ENCODE results near the gene WDR6.

DNA sequence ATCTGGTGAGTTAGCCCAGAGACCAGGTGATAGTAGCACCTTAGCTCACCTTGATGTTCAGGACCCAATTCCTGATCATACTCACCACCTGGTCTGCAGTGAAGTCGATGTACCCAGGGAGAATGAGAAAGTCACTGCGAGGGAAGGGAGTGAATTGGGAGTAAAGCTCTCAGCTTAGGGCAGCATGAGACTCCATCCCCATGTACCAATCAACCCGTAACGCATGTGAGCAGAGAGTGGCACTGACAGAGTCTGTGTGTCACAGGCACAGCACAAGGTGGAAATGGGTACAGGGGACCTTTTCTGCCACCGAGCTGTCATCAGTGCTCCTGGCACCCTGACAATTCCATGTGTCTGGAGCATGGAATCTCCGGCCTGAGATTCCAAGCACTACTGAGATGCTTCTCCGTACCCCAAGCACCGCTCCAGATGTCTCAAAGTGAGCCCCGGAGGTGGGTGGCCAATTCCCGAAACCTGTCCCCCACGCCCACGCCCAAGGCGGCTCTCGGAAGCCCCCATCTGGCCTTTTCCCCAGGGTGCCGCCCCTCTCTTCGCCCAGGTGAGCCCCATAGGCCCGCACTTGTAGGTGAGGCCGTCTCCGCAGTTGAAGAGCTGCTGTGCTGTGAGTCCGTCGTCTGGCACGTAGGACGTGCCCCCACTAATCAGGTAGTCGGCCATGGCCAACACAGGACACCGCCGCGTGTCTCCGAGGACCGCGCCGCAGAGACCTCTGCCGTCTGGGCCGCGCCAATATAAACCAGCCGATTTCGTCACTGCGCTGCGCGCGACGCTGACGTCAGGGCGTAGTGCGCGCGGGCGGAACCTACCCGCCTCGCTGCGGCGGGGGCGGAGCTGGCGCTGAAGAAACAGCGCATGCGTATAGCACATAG lies 21.7 kb downstream of the WDR6 start, which contains the start of gene IMPDH2:
- TF ChIP-seq SP1 (CRISPR knock-in tag; conservative IDR thresholded peaks at IDR 0.05) = peak; percentile 94
- TF ChIP-seq, protein P1, sequence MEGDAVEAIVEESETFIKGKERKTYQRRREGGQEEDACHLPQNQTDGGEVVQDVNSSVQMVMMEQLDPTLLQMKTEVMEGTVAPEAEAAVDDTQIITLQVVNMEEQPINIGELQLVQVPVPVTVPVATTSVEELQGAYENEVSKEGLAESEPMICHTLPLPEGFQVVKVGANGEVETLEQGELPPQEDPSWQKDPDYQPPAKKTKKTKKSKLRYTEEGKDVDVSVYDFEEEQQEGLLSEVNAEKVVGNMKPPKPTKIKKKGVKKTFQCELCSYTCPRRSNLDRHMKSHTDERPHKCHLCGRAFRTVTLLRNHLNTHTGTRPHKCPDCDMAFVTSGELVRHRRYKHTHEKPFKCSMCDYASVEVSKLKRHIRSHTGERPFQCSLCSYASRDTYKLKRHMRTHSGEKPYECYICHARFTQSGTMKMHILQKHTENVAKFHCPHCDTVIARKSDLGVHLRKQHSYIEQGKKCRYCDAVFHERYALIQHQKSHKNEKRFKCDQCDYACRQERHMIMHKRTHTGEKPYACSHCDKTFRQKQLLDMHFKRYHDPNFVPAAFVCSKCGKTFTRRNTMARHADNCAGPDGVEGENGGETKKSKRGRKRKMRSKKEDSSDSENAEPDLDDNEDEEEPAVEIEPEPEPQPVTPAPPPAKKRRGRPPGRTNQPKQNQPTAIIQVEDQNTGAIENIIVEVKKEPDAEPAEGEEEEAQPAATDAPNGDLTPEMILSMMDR (IDR thresholded peaks at IDR 0.05) = no peak
- TF ChIP-seq, protein P2, sequence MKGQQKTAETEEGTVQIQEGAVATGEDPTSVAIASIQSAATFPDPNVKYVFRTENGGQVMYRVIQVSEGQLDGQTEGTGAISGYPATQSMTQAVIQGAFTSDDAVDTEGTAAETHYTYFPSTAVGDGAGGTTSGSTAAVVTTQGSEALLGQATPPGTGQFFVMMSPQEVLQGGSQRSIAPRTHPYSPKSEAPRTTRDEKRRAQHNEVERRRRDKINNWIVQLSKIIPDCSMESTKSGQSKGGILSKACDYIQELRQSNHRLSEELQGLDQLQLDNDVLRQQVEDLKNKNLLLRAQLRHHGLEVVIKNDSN (CRISPR knock-in tag; IDR thresholded peaks at IDR 0.05) = no peak
- TF ChIP-seq CREM (CRISPR knock-in tag; IDR thresholded peaks at IDR 0.05) = peak; percentile 96
- TF ChIP-seq KAT7 (CRISPR knock-in tag; IDR thresholded peaks at IDR 0.05; ENCODE audit: borderline replicate concordance) = no peak
- TF ChIP-seq FOXK1 (CRISPR knock-in tag; IDR thresholded peaks at IDR 0.05) = peak; percentile 87
- TF ChIP-seq, protein P3, sequence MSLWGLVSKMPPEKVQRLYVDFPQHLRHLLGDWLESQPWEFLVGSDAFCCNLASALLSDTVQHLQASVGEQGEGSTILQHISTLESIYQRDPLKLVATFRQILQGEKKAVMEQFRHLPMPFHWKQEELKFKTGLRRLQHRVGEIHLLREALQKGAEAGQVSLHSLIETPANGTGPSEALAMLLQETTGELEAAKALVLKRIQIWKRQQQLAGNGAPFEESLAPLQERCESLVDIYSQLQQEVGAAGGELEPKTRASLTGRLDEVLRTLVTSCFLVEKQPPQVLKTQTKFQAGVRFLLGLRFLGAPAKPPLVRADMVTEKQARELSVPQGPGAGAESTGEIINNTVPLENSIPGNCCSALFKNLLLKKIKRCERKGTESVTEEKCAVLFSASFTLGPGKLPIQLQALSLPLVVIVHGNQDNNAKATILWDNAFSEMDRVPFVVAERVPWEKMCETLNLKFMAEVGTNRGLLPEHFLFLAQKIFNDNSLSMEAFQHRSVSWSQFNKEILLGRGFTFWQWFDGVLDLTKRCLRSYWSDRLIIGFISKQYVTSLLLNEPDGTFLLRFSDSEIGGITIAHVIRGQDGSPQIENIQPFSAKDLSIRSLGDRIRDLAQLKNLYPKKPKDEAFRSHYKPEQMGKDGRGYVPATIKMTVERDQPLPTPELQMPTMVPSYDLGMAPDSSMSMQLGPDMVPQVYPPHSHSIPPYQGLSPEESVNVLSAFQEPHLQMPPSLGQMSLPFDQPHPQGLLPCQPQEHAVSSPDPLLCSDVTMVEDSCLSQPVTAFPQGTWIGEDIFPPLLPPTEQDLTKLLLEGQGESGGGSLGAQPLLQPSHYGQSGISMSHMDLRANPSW (CRISPR knock-in tag; conservative IDR thresholded peaks at IDR 0.05; ENCODE audit: low read depth) = peak; percentile 92; the same call in 1 of the 2 replicates
- no peak for TF ChIP-seq GTF2I (CRISPR knock-in tag; conservative IDR thresholded peaks at IDR 0.05)
- TF ChIP-seq, protein P4, sequence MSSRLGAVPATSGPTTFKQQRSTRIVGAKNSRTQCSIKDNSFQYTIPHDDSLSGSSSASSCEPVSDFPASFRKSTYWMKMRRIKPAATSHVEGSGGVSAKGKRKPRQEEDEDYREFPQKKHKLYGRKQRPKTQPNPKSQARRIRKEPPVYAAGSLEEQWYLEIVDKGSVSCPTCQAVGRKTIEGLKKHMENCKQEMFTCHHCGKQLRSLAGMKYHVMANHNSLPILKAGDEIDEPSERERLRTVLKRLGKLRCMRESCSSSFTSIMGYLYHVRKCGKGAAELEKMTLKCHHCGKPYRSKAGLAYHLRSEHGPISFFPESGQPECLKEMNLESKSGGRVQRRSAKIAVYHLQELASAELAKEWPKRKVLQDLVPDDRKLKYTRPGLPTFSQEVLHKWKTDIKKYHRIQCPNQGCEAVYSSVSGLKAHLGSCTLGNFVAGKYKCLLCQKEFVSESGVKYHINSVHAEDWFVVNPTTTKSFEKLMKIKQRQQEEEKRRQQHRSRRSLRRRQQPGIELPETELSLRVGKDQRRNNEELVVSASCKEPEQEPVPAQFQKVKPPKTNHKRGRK (CRISPR knock-in tag; IDR thresholded peaks at IDR 0.05; ENCODE audit: borderline replicate concordance) = no peak
- TF ChIP-seq ESRRA (CRISPR knock-in tag; IDR thresholded peaks at IDR 0.05; ENCODE audit: borderline replicate concordance) = no peak
